ENCODE measurements around the gene TRAPPC4.
"Not testable (repeated sequence)": the region's sequence is repeated elsewhere in the genome, so short reads cannot be mapped to it uniquely, and the experiment has no call there.

TRAPPC4 gene

GRCh38 chr11:119038884-119039283 lies 20.3 kb downstream of the TRAPPC4 start:
- DNase-seq, result no peak

GRCh38 chr11:119039471-119039870 lies 20.9 kb downstream of the TRAPPC4 start:
- DNase-seq, result not testable (repeated sequence)

- DNase-seq, result no peak
These were observed 23.4 kb downstream of the TRAPPC4 start for GRCh38 chr11:119041821-119042514.

GRCh38 chr11:119042927-119043326 lies 24.4 kb downstream of the TRAPPC4 start:
- no peak for DNase-seq

GRCh38 chr11:119044708-119045107 lies 26.1 kb downstream of the TRAPPC4 start:
- no peak for DNase-seq

GRCh38 chr11:119046489-119046888 lies 27.9 kb downstream of the TRAPPC4 start:
- no peak for DNase-seq

- no peak for DNase-seq
These were observed 28.6 kb downstream of the TRAPPC4 start for GRCh38 chr11:119047205-119047604.

- DNase-seq, result no peak
These were observed 30.1 kb downstream of the TRAPPC4 start for GRCh38 chr11:119048644-119049043.

GRCh38 chr11:119049081-119049480 lies 30.5 kb downstream of the TRAPPC4 start:
- DNase-seq, result no peak

GRCh38 chr11:119051440-119052162 lies 33.0 kb downstream of the TRAPPC4 start:
- no peak for DNase-seq

- DNase-seq, result no peak
These were observed 33.7 kb downstream of the TRAPPC4 start for GRCh38 chr11:119052163-119052814.

GRCh38 chr11:119054418-119054817 lies 35.9 kb downstream of the TRAPPC4 start:
- DNase-seq, result no peak

GRCh38 chr11:119055901-119056300 lies 37.3 kb downstream of the TRAPPC4 start:
- no peak for DNase-seq

- no peak for DNase-seq
These were observed 37.9 kb downstream of the TRAPPC4 start for GRCh38 chr11:119056421-119056999.

GRCh38 chr11:119057000-119057769 lies 38.6 kb downstream of the TRAPPC4 start, which contains the start of gene HYOU1:
TSS of gene HYOU1 (minus strand) at chr11:119057205. CDS start at chr11:119056160, 1,045 bp downstream.
- DNase-seq, result peak; percentile 45

GRCh38 chr11:119059128-119059527 lies 40.6 kb downstream of the TRAPPC4 start:
- not testable (repeated sequence) for DNase-seq

- DNase-seq, result no peak
These were observed 42.7 kb downstream of the TRAPPC4 start for GRCh38 chr11:119061256-119061655.

GRCh38 chr11:119062779-119063178 lies 44.2 kb downstream of the TRAPPC4 start:
- no peak for DNase-seq

GRCh38 chr11:119065369-119065768 lies 46.8 kb downstream of the TRAPPC4 start:
- DNase-seq, result no peak

- DNase-seq, result peak; percentile 38
These were observed 49.0 kb downstream of the TRAPPC4 start, which contains the start of gene VPS11 for GRCh38 chr11:119067371-119068222. TSS of gene VPS11 (plus strand) at chr11:119067818. CDS start at chr11:119067824, 6 bp downstream.
